Body of pancreas (tissue), 4 donors: ENCODE results near the gene DACH2.

ENCODE experiments used
- CTCF ChIP-seq, 7 experiments: fragments of 450-650 bp in 4 of 7; fragments of 200-600 bp in 3 of 7; sonication (generic) in 3 of 7; IDR thresholded peaks; one replicate each; pipeline ENCODE4 v1.5.1; 2016 to 2019; ENCODE audit warnings: antibody characterized with exemption in 7 of 7
- POLR2A ChIP-seq, 3 donors: fragments of 450-650 bp; IDR thresholded peaks; one replicate each; pipeline ENCODE4 v1.6.1; 2016; ENCODE audit warnings: antibody characterized with exemption in 3 of 3, mild to moderate bottlenecking in 2 of 3

GRCh38 chrX:86210772-86211171 lies 62.5 kb downstream of the DACH2 start:
- TF ChIP-seq CTCF (IDR thresholded peaks at IDR 0.05) (no peak), POLR2A (IDR thresholded peaks at IDR 0.05) (no peak)
